SK-N-DZ (cell line): ENCODE results near the gene TMEM119.
"Not testable (repeated sequence)": the region's sequence is repeated elsewhere in the genome, so short reads cannot be mapped to it uniquely, and the experiment has no call there.

ENCODE experiments used
- DNase-seq: peaks from one replicate; pipeline ENCODE4 v3.0.0-alpha.2; 2015; ENCODE audit warnings: low spot score

TMEM119 gene

GRCh38 chr12:108567406-108568337 is 30.2 kb downstream of the TMEM119 start:
- no peak for DNase-seq

DNA sequence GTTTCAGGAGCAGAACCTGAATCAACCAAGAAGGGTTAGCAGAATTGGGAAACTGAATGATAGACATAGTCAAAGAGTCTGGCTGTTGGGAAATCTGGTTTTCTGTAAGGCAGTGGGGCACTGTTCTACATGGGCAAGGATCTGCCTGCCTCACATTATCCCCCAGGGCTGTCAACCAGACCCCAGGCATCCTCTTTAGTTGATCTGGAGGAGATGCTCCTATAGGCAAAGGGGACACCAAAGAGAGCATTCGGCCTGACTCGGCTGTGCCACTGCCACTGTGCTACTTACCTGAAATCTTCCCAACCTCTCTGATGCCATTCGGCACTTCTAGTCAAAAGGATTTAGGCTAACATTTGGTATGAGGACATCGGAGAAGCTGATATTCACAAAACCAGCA is 31.4 kb downstream of the TMEM119 start:
- no peak for DNase-seq

DNA sequence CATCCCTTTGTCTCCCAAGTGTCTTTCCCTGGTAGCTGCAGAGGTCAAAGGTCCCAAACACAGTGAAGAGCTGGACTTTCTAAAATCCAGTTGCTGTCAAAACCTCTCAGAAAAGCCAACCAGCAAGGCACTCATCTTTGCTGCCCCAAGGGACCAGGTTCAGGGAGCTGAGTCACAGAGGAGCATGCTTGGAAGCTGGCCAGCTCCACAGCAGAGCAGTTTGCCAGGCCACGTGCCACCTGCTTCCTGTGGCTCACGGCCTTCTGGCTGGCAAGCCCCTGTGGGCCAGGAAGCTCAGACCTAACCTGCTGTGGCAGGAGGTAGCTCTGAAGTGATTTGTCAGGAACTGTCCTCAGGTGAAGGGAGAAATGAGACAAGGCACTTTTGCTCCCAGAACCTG is 31.9 kb downstream of the TMEM119 start:
- DNase-seq, result no peak

DNA sequence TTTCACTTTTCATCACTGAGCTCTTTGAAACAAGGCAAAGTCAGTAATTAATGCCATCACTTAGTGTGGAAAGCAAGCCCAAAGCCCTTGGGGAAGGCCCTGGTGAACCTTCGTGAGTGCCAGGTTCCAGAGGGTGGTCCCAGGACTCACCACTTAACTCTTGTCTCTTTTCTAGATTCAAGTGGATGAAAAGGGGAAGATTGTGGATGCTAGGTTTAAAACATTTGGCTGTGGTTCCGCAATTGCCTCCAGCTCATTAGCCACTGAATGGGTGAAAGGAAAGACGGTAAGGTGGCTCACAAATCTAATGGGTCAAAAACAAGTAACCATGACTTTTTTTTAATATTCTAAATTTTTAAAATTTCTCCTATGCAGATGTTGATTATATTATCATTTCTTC is 32.7 kb downstream of the TMEM119 start:
- no peak for DNase-seq

DNA sequence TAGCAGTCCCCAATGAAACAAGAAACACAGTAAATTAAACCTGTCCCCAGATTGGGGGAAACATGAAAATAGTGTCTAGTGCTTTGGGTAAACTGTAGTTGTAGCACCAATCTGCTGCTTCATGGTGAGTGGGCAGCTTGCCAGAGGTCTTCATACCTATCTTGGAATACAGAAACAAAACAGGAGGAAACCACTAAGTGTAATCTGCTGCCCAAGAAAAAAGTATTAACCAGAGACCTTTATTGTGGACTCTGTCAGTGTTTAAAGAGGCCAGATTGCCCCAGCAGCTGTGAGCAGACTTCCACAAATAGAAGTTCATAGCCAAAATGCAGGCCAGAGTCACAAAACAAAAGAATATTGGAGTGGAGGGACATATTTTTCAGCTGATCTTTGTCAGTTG is 33.2 kb downstream of the TMEM119 start:
- no peak for DNase-seq

GRCh38 chr12:108563804-108564151 is 34.1 kb downstream of the TMEM119 start:
- DNase-seq, result no peak

DNA sequence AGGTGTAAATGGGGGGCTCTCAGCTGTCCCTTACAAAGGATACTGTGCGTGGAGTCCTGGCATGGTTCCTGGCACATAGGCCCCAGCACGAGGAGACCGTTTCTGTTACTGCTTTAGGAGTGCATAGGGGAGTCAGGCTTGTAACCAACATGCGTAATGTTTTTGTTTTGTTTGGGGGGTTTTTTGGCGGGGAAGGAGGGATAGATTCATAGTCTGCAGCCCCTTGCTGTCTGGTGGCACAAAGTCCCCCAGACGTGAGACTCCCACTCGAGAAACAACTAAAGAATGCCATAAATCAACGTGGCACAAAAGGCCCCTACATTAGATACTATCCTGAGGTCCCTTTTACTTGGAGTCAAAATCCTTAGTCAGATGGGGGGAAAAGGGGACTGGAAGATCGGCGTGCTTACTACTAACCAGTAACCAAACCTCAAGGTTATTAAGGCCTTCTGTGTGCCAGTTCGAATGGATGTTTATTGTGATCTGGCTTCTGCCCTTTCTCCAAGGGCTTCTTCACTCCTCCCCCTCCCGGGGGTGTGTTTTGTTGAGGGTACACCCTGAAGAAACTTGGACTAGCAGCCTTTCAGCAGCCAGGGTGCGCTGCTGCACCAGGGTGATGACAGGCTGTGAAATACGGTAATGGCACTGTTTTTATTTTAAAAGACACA is 34.6 kb downstream of the TMEM119 start:
- DNase-seq, result peak; percentile 82

DNA sequence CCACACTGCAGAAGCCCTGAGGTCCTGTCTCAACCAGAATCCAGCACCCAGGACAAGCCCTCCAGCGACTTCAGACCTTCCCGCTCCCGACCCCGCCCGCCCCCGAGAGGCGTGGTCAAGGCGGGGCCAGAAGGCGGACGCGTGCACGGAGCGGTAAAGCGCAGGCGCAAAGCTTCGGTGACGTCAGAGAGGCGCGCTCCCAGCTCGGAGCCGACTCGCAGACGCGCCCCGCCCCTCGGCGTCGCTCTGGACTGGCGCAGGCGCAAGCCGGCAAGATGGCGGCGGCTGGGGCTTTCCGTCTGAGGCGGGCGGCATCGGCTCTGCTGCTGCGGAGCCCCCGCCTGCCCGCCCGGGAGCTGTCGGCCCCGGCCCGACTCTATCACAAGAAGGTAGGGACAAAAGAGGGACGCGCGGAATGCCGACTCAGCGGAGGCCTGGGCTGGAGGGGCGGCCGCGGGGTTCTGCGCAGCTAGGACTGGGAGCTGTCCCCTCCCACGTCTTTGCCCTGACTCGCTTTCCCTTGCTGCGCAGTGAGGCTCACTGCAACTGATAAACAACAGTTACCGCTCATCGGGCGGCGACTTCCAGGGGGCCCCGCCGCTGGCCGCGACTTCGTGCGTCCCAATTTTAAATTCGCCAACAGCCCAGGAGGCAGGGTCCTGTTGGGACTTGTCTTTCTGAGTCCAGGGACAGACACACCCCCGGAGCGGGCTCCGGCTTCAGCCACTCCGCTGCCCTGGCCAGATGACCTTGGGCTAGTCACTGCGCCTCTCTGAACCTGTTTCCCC is 35.3 kb downstream of the TMEM119 start, which contains the start of gene ISCU:
ISCU (plus strand) TSS at position 249 of the 788 bp plus-strand sequence; CDS start at position 276, 27 bp downstream.
- peak; percentile 97 for DNase-seq

DNA sequence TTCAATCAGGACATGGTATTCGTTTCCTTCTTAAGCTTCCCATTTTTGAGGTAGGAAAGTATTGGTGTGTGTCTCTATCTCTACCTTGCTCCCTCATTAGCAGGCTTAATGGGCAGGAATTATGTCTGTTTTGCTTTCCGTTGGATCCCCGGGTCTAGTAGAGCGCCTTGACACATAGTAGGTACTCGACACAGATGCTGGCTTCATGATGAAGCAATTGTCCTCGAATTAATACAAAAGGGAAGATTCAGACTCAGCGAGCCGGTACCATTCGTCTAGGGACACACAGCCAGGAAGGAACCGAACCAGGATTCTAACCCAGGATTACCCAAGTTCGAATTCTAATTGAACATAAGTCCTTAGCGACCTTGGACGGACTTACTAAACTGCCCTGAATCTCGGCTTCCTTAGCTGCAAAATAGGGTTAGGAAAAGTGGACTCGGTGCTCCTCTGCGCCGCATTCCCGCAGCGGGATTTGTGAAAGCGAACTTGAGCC is 36.0 kb downstream of the TMEM119 start:
- DNase-seq, result no peak

- peak; percentile 93 for DNase-seq
Measured at GRCh38 chr12:108560752-108561719, 36.8 kb downstream of the TMEM119 start, which contains the start of gene SART3. SART3 (minus strand) TSS chr12:108561173; CDS start chr12:108561154, 19 bp downstream.

DNA sequence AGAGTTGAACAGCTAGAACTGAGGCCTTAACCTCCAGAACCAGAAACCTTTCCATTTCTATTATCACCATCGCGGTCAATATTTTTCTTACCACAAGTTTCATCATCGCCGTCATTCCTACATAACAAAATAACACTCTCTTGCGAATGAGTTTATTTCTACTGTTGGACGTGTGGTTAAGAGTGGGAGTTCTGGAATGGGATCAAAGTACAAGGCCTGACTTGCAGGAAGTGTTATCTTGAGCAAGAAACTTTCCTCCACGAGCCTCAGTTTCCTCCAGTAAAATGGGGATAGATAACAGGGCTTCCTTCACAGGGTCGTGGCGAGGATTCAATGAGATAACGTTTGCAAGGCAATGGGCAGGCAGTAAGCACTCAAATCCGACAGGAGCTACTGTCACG is 37.6 kb downstream of the TMEM119 start:
- DNase-seq, result no peak

GRCh38 chr12:108559748-108560147 is 38.1 kb downstream of the TMEM119 start:
- DNase-seq, result no peak

DNA sequence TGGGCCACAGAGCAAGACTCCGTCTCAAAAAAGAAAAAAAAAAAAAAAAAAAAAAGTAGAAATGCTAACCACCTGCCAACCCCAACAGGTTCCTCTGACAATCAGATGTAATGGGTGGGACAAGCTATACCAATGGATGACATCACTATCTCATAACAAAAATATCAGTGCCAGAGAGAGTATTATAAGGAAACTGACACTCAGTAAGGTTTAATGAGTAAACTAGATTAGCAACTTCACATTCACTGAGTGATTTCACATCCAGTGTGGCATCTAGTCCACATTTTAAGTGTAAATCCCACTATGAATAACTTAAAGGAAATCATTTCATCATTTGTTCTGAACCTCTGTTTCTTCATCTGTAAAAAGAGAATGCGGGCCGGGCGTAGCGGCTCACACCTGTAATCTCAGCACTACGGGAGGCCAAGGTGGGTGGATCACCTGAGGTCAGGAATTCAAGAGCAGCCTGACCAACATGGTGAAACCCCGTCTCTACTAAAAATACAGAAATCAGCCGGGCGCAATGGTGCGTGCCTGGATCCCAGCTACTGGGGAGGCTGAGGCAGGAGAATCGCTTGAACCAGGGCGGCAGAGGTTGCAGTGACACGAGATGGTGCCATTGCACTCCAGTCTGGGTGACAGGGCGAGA is 38.8 kb downstream of the TMEM119 start:
- DNase-seq, result no peak

DNA sequence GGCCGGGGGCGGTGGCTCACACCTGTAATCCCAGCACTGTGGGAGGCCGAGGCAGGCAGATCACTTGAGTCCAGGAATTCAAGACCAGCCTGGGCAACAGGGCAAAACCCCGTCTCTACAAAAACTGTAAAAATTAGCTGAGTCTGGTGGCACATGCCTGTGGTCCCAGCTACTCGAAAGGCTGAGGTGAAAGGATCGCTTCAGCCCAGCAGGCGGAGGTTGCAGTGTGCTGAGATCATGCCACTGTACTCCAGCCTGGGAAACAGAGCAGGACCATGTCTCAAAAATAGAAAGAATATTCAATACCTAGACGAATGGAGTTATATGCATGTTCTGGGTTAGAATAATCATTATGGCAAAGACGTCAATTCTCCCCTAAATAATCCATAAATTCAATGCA is 42.5 kb downstream of the TMEM119 start:
- DNase-seq, result not testable (repeated sequence)

DNA sequence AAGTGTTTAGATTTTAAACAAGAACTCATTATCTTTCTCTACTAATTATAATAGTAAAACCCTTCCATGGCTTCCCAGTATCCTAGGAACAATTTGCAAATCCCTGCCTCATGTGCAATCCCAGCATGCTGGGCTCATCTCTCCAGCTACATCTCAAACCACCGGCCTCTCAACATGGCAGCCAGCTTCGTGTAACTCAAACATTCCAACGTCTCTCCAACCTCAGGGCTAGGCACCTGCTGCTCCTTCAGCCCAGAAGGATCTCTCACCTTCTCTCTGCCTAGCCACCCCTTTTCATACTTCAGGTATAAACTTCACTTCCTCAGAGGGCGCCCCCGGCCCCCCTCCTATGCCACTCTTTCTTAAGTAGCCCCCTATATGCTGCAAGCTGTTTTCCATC is 44.1 kb downstream of the TMEM119 start:
- DNase-seq, result no peak

DNA sequence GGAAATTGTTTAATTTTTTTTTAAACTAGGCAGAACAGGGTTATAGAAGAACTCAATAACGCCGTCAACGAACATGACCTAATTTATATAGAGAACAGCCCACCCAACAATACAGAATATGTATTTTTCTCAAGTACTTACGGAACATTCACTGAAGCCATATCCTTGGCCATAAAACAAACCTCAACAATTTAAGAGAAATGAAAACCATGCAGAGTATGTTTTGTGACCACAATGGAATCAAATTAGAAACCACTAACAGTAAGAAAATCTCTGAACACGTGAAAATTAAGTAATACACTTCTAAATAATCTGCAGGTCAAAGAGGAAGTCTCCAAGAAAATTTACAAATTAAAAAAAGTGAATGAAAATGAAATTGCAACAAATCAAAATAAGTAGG is 46.3 kb downstream of the TMEM119 start:
- DNase-seq, result no peak

DNA sequence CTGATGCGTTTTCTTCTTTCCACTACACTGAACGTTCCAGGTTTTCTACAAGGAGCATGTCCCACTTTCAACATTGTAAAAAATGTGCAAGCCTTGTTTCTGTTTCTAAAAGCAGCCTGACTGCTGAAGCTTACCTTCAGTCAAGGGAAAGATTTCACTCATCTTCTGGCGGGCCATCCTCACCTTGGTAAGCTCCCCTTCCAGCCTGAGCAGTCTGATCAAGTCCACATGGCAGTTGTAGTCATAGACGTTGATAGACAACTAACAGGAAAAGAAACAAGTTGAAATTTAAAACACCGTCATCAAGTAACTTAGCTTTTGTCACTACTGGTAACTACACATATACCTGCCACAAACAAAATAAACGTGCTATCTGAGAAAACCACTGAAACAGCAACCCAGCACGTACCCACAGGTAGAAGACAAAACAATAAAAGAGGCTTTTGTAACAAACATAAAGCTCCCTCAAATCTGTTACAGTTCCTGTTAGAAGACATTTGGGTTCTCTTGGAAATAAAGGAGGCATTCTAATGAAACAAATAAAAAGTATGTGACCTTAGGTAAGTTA is 48.8 kb downstream of the TMEM119 start:
- DNase-seq, result no peak

GRCh38 chr12:108547686-108548085 is 50.2 kb downstream of the TMEM119 start:
- DNase-seq, result no peak

- no peak for DNase-seq
Measured at GRCh38 chr12:108543652-108544051, 54.2 kb downstream of the TMEM119 start.

DNA sequence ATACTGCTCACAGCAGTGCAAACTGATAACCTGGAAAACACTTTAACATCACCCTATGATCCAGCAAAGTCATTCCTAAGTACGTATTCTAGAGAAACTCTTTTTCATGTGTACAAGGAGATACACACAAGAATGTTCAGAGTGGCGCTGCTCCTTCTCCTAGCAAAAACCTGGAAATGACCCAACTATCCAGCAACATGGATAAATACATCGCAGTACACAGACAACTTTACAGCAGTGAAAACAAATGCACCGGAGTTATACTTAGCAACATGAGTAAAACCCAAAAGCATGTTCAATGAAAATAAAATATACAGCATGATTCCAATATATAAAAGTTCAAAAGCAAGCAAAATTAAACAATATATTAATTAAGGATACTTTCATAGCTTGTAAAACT is 55.6 kb downstream of the TMEM119 start:
- no peak for DNase-seq
